Caco-2 (cell line): ENCODE measurements around the gene MYT1. TPM values are rescaled to one million over a fixed set of nuclear protein-coding genes. Genes with fewer than 3 reads are reported as not detected.
"Not testable (repeated sequence)": the region's sequence is repeated elsewhere in the genome, so short reads cannot be mapped to it uniquely, and the experiment has no call there.

Source experiments
- BruUV-seq: library from RNA; stranded (reverse); fragments of 400-500 nt; replicated peaks from 2 replicates; lab custom pipeline; 2021; lab: Mats Ljungman, UMichigan
- CTCF ChIA-PET: fragments of 300-600 bp; sonication (Branson Sonifier 250); formaldehyde crosslinking; loops from one replicate; lab custom pipeline; 2022; ENCODE audit warnings: antibody characterized with exemption; lab: Charles Lee
- POLR2A ChIA-PET: fragments of 300-600 bp; sonication (Branson Sonifier 250); formaldehyde crosslinking; loops from one replicate; lab custom pipeline; 2022; ENCODE audit warnings: antibody characterized with exemption; lab: Charles Lee
- DNase-seq, 2 experiments: peaks; one replicate each; pipeline versions ENCODE4 v3.0.0 to v3.0.0-alpha.2; 2020 to 2022
- H3K27me3 ChIP-seq: replicated peaks from 2 replicates; pipeline ENCODE4 v1.6.0; 2011; ENCODE audit warnings: low read length; ENCODE audit not compliant: control insufficient read depth, insufficient read depth
- H3K36me3 ChIP-seq: 2 replicates; pipeline ENCODE4 v1.5.1; 2011; ENCODE audit warnings: low read length; ENCODE audit not compliant: control insufficient read depth, insufficient read depth
- H3K4me1 ChIP-seq: fragments of 250-450 bp; sonication (Bioruptor Pico); 2 replicates; pipeline ENCODE4 v1.5.1; 2020; ENCODE audit warnings: mild to moderate bottlenecking
- H3K4me3 ChIP-seq: 2 replicates; pipeline ENCODE4 v1.5.1; 2011; ENCODE audit warnings: low read depth, mild to moderate bottlenecking, control low read depth, low read length
- H3K9me3 ChIP-seq: fragments of 250-450 bp; sonication (Bioruptor Pico); 2 replicates; pipeline ENCODE4 v1.5.1; 2020; ENCODE audit warnings: mild to moderate bottlenecking, moderate library complexity
- H3K27ac Mint-ChIP-seq: one replicate; pipeline ENCODE4 v1.8.0; 2022; ENCODE audit warnings: mixed read lengths; ENCODE audit not compliant: unreplicated experiment
- H3K27me3 Mint-ChIP-seq: one replicate; pipeline ENCODE4 v1.8.0; 2022; ENCODE audit warnings: mixed read lengths; ENCODE audit not compliant: insufficient read depth, unreplicated experiment
- H3K36me3 Mint-ChIP-seq: one replicate; pipeline ENCODE4 v1.8.0; 2022; ENCODE audit warnings: mild to moderate bottlenecking, mixed read lengths; ENCODE audit not compliant: insufficient read depth, unreplicated experiment
- H3K4me1 Mint-ChIP-seq: one replicate; pipeline ENCODE4 v1.8.0; 2022; ENCODE audit warnings: low read depth, mixed read lengths; ENCODE audit not compliant: unreplicated experiment
- H3K4me3 Mint-ChIP-seq: one replicate; pipeline ENCODE4 v1.8.0; 2022; ENCODE audit warnings: mild to moderate bottlenecking, moderate library complexity, mixed read lengths; ENCODE audit not compliant: unreplicated experiment
- H3K9me3 Mint-ChIP-seq: one replicate; pipeline ENCODE4 v1.8.0; 2022; ENCODE audit warnings: mixed read lengths; ENCODE audit not compliant: unreplicated experiment
- intact Hi-C: fragments of 100-400 bp; cut with micrococcal nuclease; formaldehyde crosslinking; loops from one replicate; pipeline ENCODE4 v1.10.0; 2022; ENCODE audit not compliant: unreplicated experiment
- total RNA-seq: library from RNA; stranded (reverse); gene quantifications from 2 replicates; pipeline ENCODE4 v1.2.3, GENCODE V29; 2022
- TF ChIP-seq, protein P1 (sequence below), 2 experiments: fragments of 200-600 bp in 1 of 2; IDR thresholded peaks; 1 replicate in 1 of 2; 2 replicates in 1 of 2; pipeline versions ENCODE4 v1.5.1 to v1.8.0; 2011 to 2022; ENCODE audit warnings: antibody characterized with exemption in 1 of 2, control low read depth in 1 of 2, inconsistent platforms in 1 of 2, low read depth in 1 of 2, low read length in 1 of 2, mild to moderate bottlenecking in 1 of 2, moderate library complexity in 1 of 2; ENCODE audit not compliant: insufficient read depth in 1 of 2, severe bottlenecking in 1 of 2, unreplicated experiment in 1 of 2

Gene MYT1
- total RNA-seq, 1 experiment from 2014 or later = 0.25 TPM

DNA sequence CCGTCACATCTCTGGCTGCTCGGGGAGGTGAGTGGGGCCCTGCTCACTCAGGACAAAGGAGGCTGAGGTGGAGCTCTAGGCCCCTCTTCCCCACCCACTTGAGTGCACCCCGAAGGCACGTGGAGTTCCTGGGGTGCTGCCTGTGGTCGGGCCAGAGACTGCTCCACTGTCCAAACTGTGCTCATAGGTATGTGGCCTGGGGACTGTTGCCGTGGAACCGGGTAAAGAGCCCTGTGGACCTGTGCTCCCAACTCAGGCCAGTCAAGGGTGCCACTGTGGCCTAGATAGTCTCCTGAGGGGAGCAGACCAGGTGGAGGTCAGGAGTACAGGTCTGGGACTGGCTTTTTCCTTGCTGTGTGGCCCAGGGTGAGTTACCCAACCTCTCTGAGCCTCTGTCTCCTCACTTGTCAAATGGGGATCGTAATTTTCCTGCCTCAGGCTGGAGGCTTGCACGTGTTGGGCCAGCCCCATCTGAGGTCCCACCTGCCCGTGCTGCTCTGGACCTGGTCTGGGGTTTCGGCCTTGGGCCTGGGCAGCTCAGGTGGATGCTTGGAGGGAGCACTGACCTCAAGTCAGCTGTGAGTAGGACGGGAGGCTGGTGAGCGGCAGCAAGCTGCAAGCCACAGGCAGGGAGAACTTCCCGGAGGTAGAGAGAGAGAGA, 44.4 kb upstream of the MYT1 start:
- no peaks in the 10 kb centered on the region; the same call in 1 of the 2 replicates for H3K9me3 ChIP-seq
- Mint-ChIP-seq H3K27me3 (peaks cover 14% of the 10 kb centered on the region), H3K27ac (peak overlapping the region; percentile 44), H3K9me3 (no peaks in the 10 kb centered on the region), H3K36me3 (peaks cover 7% of the 10 kb centered on the region), H3K4me3 (no peak overlapping the region), H3K4me1 (no peaks in the 10 kb centered on the region)
- intact Hi-C loops = loop anchor here (1.0 to 5.0 kb wide), 8 partner anchors 18 to 581 kb away; partner anchors contain the start of gene PRPF6
- POLR2A ChIA-PET = no interaction called here
- H3K4me3 ChIP-seq = no peak overlapping the region
- DNase-seq = peak in 1 of 2 experiments; percentile 55
- H3K4me1 ChIP-seq = no peaks in the 10 kb centered on the region
- H3K36me3 ChIP-seq = no peaks in the 10 kb centered on the region
- CTCF ChIA-PET = interaction anchor here (0.5 to 4.1 kb wide), 18 partner anchors 9 to 1794 kb away, joined by 3 to 51 read pairs (median 4); partner anchors contain the start of genes LKAAEAR1, OPRL1, PRPF6 and RGS19
- BruUV-seq = no TSS peak
- H3K27me3 ChIP-seq = no peaks in the 10 kb centered on the region
- TF ChIP-seq, protein P1, sequence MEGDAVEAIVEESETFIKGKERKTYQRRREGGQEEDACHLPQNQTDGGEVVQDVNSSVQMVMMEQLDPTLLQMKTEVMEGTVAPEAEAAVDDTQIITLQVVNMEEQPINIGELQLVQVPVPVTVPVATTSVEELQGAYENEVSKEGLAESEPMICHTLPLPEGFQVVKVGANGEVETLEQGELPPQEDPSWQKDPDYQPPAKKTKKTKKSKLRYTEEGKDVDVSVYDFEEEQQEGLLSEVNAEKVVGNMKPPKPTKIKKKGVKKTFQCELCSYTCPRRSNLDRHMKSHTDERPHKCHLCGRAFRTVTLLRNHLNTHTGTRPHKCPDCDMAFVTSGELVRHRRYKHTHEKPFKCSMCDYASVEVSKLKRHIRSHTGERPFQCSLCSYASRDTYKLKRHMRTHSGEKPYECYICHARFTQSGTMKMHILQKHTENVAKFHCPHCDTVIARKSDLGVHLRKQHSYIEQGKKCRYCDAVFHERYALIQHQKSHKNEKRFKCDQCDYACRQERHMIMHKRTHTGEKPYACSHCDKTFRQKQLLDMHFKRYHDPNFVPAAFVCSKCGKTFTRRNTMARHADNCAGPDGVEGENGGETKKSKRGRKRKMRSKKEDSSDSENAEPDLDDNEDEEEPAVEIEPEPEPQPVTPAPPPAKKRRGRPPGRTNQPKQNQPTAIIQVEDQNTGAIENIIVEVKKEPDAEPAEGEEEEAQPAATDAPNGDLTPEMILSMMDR (IDR thresholded peaks at IDR 0.05; ENCODE audit: insufficient read depth in 1 of 2, low read depth in 1 of 2, low read length in 1 of 2, severe bottlenecking in 1 of 2, unreplicated experiment in 1 of 2) = no peak

GRCh38 chr20:64121586-64121985, 42.7 kb upstream of the MYT1 start:
- DNase-seq = peak in 1 of 2 experiments; percentile 33
- POLR2A ChIA-PET = no interaction called here

GRCh38 chr20:64122927-64123326, 41.3 kb upstream of the MYT1 start:
- H3K27me3 Mint-ChIP-seq = peaks cover 14% of the 10 kb centered on the region
- peak in 1 of 2 experiments; percentile 5 for DNase-seq
- H3K27ac Mint-ChIP-seq, H3K4me3 Mint-ChIP-seq, H3K27me3 ChIP-seq, H3K9me3 ChIP-seq, H3K4me1 ChIP-seq, H3K36me3 ChIP-seq, H3K9me3 Mint-ChIP-seq, H3K36me3 Mint-ChIP-seq, H3K4me3 ChIP-seq, H3K4me1 Mint-ChIP-seq, BruUV-seq, POLR2A ChIA-PET: not testable (repeated sequence)
- CTCF ChIA-PET = interaction anchor here (4.1 kb wide), 1 partner anchor 84 kb away, joined by 51 read pairs; no protein-coding TSS in a partner anchor
- intact Hi-C loops = loop anchor here (5.0 kb wide), 1 partner anchor 99 kb away; no protein-coding TSS in a partner anchor

More at GRCh38 chr20:64121586-64121985, 42.7 kb upstream of the MYT1 start:
- Mint-ChIP-seq H3K4me3 (no peak overlapping the region), H3K27me3 (peaks cover 14% of the 10 kb centered on the region), H3K4me1 (no peaks in the 10 kb centered on the region), H3K27ac (no peak overlapping the region), H3K9me3 (no peaks in the 10 kb centered on the region), H3K36me3 (peaks cover 7% of the 10 kb centered on the region)
- Histone ChIP-seq H3K4me1 (no peaks in the 10 kb centered on the region), H3K9me3 (no peaks in the 10 kb centered on the region; the same call in 1 of the 2 replicates), H3K36me3 (no peaks in the 10 kb centered on the region), H3K27me3 (no peaks in the 10 kb centered on the region), H3K4me3 (no peak overlapping the region)
- CTCF ChIA-PET = interaction anchor here (0.7 to 4.1 kb wide), 10 partner anchors 10 to 517 kb away, joined by 3 to 51 read pairs (median 6); partner anchors contain the start of genes LKAAEAR1, PRPF6 and SAMD10
- no TSS peak for BruUV-seq
- intact Hi-C loops = loop anchor here (2.0 to 5.0 kb wide), 2 partner anchors 101 to 583 kb away; no protein-coding TSS in a partner anchor
- TF ChIP-seq, protein P1 (IDR thresholded peaks at IDR 0.05; ENCODE audit: insufficient read depth in 1 of 2, low read depth in 1 of 2, low read length in 1 of 2, severe bottlenecking in 1 of 2, unreplicated experiment in 1 of 2) = no peak

- CTCF ChIA-PET, POLR2A ChIA-PET: not testable (repeated sequence)
- intact Hi-C loops = loop anchor here (5.0 kb wide), 1 partner anchor 99 kb away; no protein-coding TSS in a partner anchor
These were observed 40.7 kb upstream of the MYT1 start for GRCh38 chr20:64123517-64123916.

More at GRCh38 chr20:64123517-64123916, 40.7 kb upstream of the MYT1 start:
- BruUV-seq, H3K4me3 Mint-ChIP-seq, H3K27ac Mint-ChIP-seq, H3K27me3 ChIP-seq, H3K4me1 Mint-ChIP-seq, H3K4me1 ChIP-seq, H3K4me3 ChIP-seq, H3K36me3 ChIP-seq, H3K9me3 Mint-ChIP-seq, H3K9me3 ChIP-seq, H3K36me3 Mint-ChIP-seq: not testable (repeated sequence)
- H3K27me3 Mint-ChIP-seq = peaks cover 17% of the 10 kb centered on the region
- DNase-seq = peak in 1 of 2 experiments; percentile 17
